Testis (tissue), 3 donors: Measurements from ENCODE around the gene NTM. TPM values are rescaled to one million over a fixed set of nuclear protein-coding genes. Genes with fewer than 3 reads are reported as not detected.

Experiments
- DNase-seq: peaks from one replicate; pipeline ENCODE4 v3.0.0-alpha.2; 2019
- H3K27ac ChIP-seq, 2 donors: fragments of 200-600 bp; sonication (generic); one replicate each; pipeline ENCODE4 v1.5.1; 2019
- H3K27me3 ChIP-seq: fragments of 200-600 bp; sonication (generic); one replicate; pipeline ENCODE4 v1.5.1; 2019
- H3K36me3 ChIP-seq: fragments of 200-600 bp; sonication (generic); one replicate; pipeline ENCODE4 v1.5.1; 2017; ENCODE audit warnings: low read depth; ENCODE audit errors: missing control alignments
- H3K4me1 ChIP-seq: fragments of 200-600 bp; sonication (generic); one replicate; pipeline ENCODE4 v1.5.1; 2019
- H3K4me3 ChIP-seq, 2 donors: fragments of 200-600 bp; sonication (generic); one replicate each; pipeline ENCODE4 v1.5.1; 2017 to 2019
- H3K9me3 ChIP-seq: fragments of 200-600 bp; sonication (generic); one replicate; pipeline ENCODE4 v1.5.1; 2017
- CTCF ChIP-seq, 3 experiments: fragments of 450-650 bp in 2 of 3; fragments of 200-600 bp in 1 of 3; sonication (generic) in 1 of 3; IDR thresholded peaks; one replicate each; pipeline ENCODE4 v1.5.1; 2016 to 2019; ENCODE audit warnings: antibody characterized with exemption in 3 of 3, mild to moderate bottlenecking in 2 of 3, moderate library complexity in 1 of 3
- POLR2A ChIP-seq: fragments of 450-650 bp; IDR thresholded peaks from one replicate; pipeline ENCODE4 v1.6.1; 2017; ENCODE audit warnings: antibody characterized with exemption, mild to moderate bottlenecking, moderate library complexity
- WGBS, 2 donors: methylation state at CpG; one replicate each; pipeline ENCODE4 v1.1.5; 2018; 5-methylcytosine and 5-hydroxymethylcytosine counted together
- intact Hi-C: fragments of 100-400 bp; cut with DNase I; formaldehyde crosslinking; loops from one replicate; pipeline ENCODE4 v1.15.1; 2023; ENCODE audit warnings: low total_unique reads
- polyA plus RNA-seq: library from polyadenylated mRNA; stranded (reverse); fragments of 350-450 nt; fragmentation: Illumina TruSeq; extraction: RNeasy Lipid Tissue Mini Kit (QIAGEN cat#74804); gene quantifications from one replicate; pipeline ENCODE4 v1.2.3, GENCODE V29; 2014; ENCODE audit warnings: low read depth, low replicate concordance; ENCODE audit not compliant: insufficient read depth
- total RNA-seq, 2 donors: library from RNA; depleted of rRNA; stranded (reverse); fragments of >200 nt; gene quantifications; one replicate each; pipeline ENCODE4 v1.2.3, GENCODE V29; 2016

The NTM gene
- total and polyA plus RNA-seq, 3 donors from 2014 or later = 1.7 to 4.5 (median 1.8) TPM

- Histone ChIP-seq H3K36me3 (no peaks in the 10 kb centered on the region), H3K4me1 (no peaks in the 10 kb centered on the region), H3K27ac (no peak overlapping the region), H3K27me3 (no peaks in the 10 kb centered on the region), H3K9me3 (no peaks in the 10 kb centered on the region), H3K4me3 (no peak overlapping the region)
- DNase-seq = no peak
- intact Hi-C loops = no loop called here
- no peak for TF ChIP-seq POLR2A
- TF ChIP-seq CTCF (IDR thresholded peaks at IDR 0.05) = no peak
- 90% methylated on average over 1 of the region's 1 CpG; no CpG with 5 or more reads in 1 of the 2 donors for WGBS, 2 donors
Observed at GRCh38 chr11:131378931-131379330, 8.5 kb downstream of the NTM start.

- Histone ChIP-seq H3K4me3 (no peak overlapping the region), H3K9me3 (no peaks in the 10 kb centered on the region), H3K27me3 (no peaks in the 10 kb centered on the region), H3K27ac (no peak overlapping the region), H3K36me3 (no peaks in the 10 kb centered on the region), H3K4me1 (no peaks in the 10 kb centered on the region)
- TF ChIP-seq POLR2A = no peak
- no peak for TF ChIP-seq CTCF (IDR thresholded peaks at IDR 0.05)
- 87 to 93% methylated on average over 4 of the region's 4 CpGs for WGBS, 2 donors
- intact Hi-C loops = no loop called here
- DNase-seq = no peak
Observed at GRCh38 chr11:131385763-131386390, 15.5 kb downstream of the NTM start.

- Histone ChIP-seq H3K9me3 (no peaks in the 10 kb centered on the region), H3K36me3 (no peaks in the 10 kb centered on the region), H3K27me3 (no peaks in the 10 kb centered on the region), H3K4me3 (no peak overlapping the region), H3K4me1 (no peaks in the 10 kb centered on the region), H3K27ac (no peak overlapping the region)
- no peak for DNase-seq
- WGBS, 2 donors = 84 to 93% methylated on average over 2 of the region's 2 CpGs
- intact Hi-C loops = no loop called here
- TF ChIP-seq POLR2A = no peak
Observed at GRCh38 chr11:131386408-131386807, 16.0 kb downstream of the NTM start.

- no peak for DNase-seq
- no peak overlapping the region for H3K4me3 ChIP-seq
- intact Hi-C loops = no loop called here
- WGBS, 2 donors = 84 to 88% methylated on average over 3 of the region's 3 CpGs
- no peaks in the 10 kb centered on the region for H3K27me3 ChIP-seq
- no peak for TF ChIP-seq CTCF (IDR thresholded peaks at IDR 0.05)
- TF ChIP-seq POLR2A = no peak
- H3K36me3 ChIP-seq = no peaks in the 10 kb centered on the region
- no peak overlapping the region for H3K27ac ChIP-seq
- H3K4me1 ChIP-seq = no peaks in the 10 kb centered on the region
- H3K9me3 ChIP-seq = no peaks in the 10 kb centered on the region
Observed at GRCh38 chr11:131388030-131388429, 17.6 kb downstream of the NTM start.

- Histone ChIP-seq H3K36me3 (no peaks in the 10 kb centered on the region), H3K9me3 (no peaks in the 10 kb centered on the region), H3K27me3 (no peaks in the 10 kb centered on the region), H3K4me1 (no peaks in the 10 kb centered on the region), H3K27ac (no peak overlapping the region), H3K4me3 (no peak overlapping the region)
- intact Hi-C loops = no loop called here
- no peak for DNase-seq
- no peak for TF ChIP-seq CTCF (IDR thresholded peaks at IDR 0.05)
- WGBS, 2 donors = 78 to 84% methylated on average over 5 of the region's 5 CpGs
Observed at GRCh38 chr11:131389582-131389981, 19.2 kb downstream of the NTM start.
